ENCODE measurements around the gene ZNF850.

Gene ZNF850

GRCh38 chr19:36807029-36807428 is 34.4 kb upstream of the ZNF850 start:
- H3K9me3 ChIP-seq (ENCODE audit: control insufficient read depth, insufficient read depth, low read length): peaks cover 4% of the 10 kb centered on the region; the same call in 1 of the 2 replicates
- H3K27ac ChIP-seq (ENCODE audit: low read depth, low read length): no peak overlapping the region
- no peaks in the 10 kb centered on the region for H3K79me2 ChIP-seq (ENCODE audit: control insufficient read depth, low read length)
- H3K4me1 ChIP-seq (ENCODE audit: control insufficient read depth, low read length): no peaks in the 10 kb centered on the region
- H3K4me2 ChIP-seq (ENCODE audit: low read length): no peak overlapping the region
- H3K9me2 ChIP-seq (replicated peaks; ENCODE audit: control insufficient read depth, low read length): no peaks in the 10 kb centered on the region
- no peaks in the 10 kb centered on the region for H3K27me3 ChIP-seq (ENCODE audit: control insufficient read depth, low read length)
- no peaks in the 10 kb centered on the region for H3K36me3 ChIP-seq (ENCODE audit: control insufficient read depth, low read length)
- no peaks in the 10 kb centered on the region for H3F3A ChIP-seq (ENCODE audit: control insufficient read depth, insufficient read depth)
- TF ChIP-seq EZH2phosphoT487 (IDR thresholded peaks at IDR 0.05; ENCODE audit: borderline replicate concordance, low read length) (no peak), CTCF (IDR thresholded peaks at IDR 0.05; ENCODE audit: low read depth, low read length, poor library complexity, severe bottlenecking) (no peak)
- no peaks in the 10 kb centered on the region for H4K20me1 ChIP-seq (ENCODE audit: control insufficient read depth, insufficient read depth, low read depth, low read length)
- no peak overlapping the region for H3K4me3 ChIP-seq (ENCODE audit: low read length)

- no peak overlapping the region for H3K4me3 ChIP-seq (ENCODE audit: low read length)
- H3K27me3 ChIP-seq (ENCODE audit: control insufficient read depth, low read length): no peaks in the 10 kb centered on the region
- H3K4me2 ChIP-seq (ENCODE audit: low read length): no peak overlapping the region
- no peaks in the 10 kb centered on the region for H4K20me1 ChIP-seq (ENCODE audit: control insufficient read depth, insufficient read depth, low read depth, low read length)
- TF ChIP-seq EZH2phosphoT487 (IDR thresholded peaks at IDR 0.05; ENCODE audit: borderline replicate concordance, low read length) (no peak), CTCF (IDR thresholded peaks at IDR 0.05; ENCODE audit: low read depth, low read length, poor library complexity, severe bottlenecking) (no peak)
- no peaks in the 10 kb centered on the region for H3K9me2 ChIP-seq (replicated peaks; ENCODE audit: control insufficient read depth, low read length)
- H3K4me1 ChIP-seq (ENCODE audit: control insufficient read depth, low read length): no peaks in the 10 kb centered on the region
- peaks cover 4% of the 10 kb centered on the region; the same call in 1 of the 2 replicates for H3K9me3 ChIP-seq (ENCODE audit: control insufficient read depth, insufficient read depth, low read length)
- H3K27ac ChIP-seq (ENCODE audit: low read depth, low read length): no peak overlapping the region
- no peaks in the 10 kb centered on the region for H3F3A ChIP-seq (ENCODE audit: control insufficient read depth, insufficient read depth)
- no peaks in the 10 kb centered on the region for H3K36me3 ChIP-seq (ENCODE audit: control insufficient read depth, low read length)
- H3K79me2 ChIP-seq (ENCODE audit: control insufficient read depth, low read length): no peaks in the 10 kb centered on the region
Observed at GRCh38 chr19:36805364-36805763, 32.8 kb upstream of the ZNF850 start.

- no peak for TF ChIP-seq CTCF (IDR thresholded peaks at IDR 0.05; ENCODE audit: low read depth, low read length, poor library complexity, severe bottlenecking)
- no peaks in the 10 kb centered on the region for H3K27me3 ChIP-seq (ENCODE audit: control insufficient read depth, low read length)
- H3K9me3 ChIP-seq (ENCODE audit: control insufficient read depth, insufficient read depth, low read length): peaks cover 32% of the 10 kb centered on the region; the same call in 1 of the 2 replicates
- H3K27ac ChIP-seq (ENCODE audit: low read depth, low read length): peak overlapping the region; percentile 16; the same call in 1 of the 2 replicates
- no peaks in the 10 kb centered on the region for H3F3A ChIP-seq (ENCODE audit: control insufficient read depth, insufficient read depth)
- H3K9me2 ChIP-seq (replicated peaks; ENCODE audit: control insufficient read depth, low read length): no peaks in the 10 kb centered on the region
- H3K4me2 ChIP-seq (ENCODE audit: low read length): peak overlapping the region; percentile 67
- 0 out of 2 replicates have a peak, but pooled peaks cover 2% of the 10 kb centered on the region for H3K4me1 ChIP-seq (ENCODE audit: control insufficient read depth, low read length)
- no peaks in the 10 kb centered on the region for H4K20me1 ChIP-seq (ENCODE audit: control insufficient read depth, insufficient read depth, low read depth, low read length)
- no peaks in the 10 kb centered on the region for H3K36me3 ChIP-seq (ENCODE audit: control insufficient read depth, low read length)
- peak overlapping the region; percentile 81 for H3K4me3 ChIP-seq (ENCODE audit: low read length)
- H3K79me2 ChIP-seq (ENCODE audit: control insufficient read depth, low read length): no peaks in the 10 kb centered on the region
Observed at GRCh38 chr19:36797786-36798108, 25.1 kb upstream of the ZNF850 start.

- peak overlapping the region; percentile 67; the same call in 1 of the 2 replicates for H3K4me2 ChIP-seq (ENCODE audit: low read length)
- peaks cover 36% of the 10 kb centered on the region; the same call in 1 of the 2 replicates for H3K9me3 ChIP-seq (ENCODE audit: control insufficient read depth, insufficient read depth, low read length)
Observed at GRCh38 chr19:36796714-36796992, 24.0 kb upstream of the ZNF850 start.

More at GRCh38 chr19:36796714-36796992, 24.0 kb upstream of the ZNF850 start:
- Histone ChIP-seq H3K4me3 (ENCODE audit: low read length) (peak overlapping the region; percentile 81), H3K79me2 (ENCODE audit: control insufficient read depth, low read length) (no peaks in the 10 kb centered on the region), H3K9me2 (replicated peaks; ENCODE audit: control insufficient read depth, low read length) (no peaks in the 10 kb centered on the region), H3K27ac (ENCODE audit: low read depth, low read length) (no peak overlapping the region), H3F3A (ENCODE audit: control insufficient read depth, insufficient read depth) (no peaks in the 10 kb centered on the region), H3K4me1 (ENCODE audit: control insufficient read depth, low read length) (0 out of 2 replicates have a peak, but pooled peaks cover 2% of the 10 kb centered on the region), H3K27me3 (ENCODE audit: control insufficient read depth, low read length) (no peaks in the 10 kb centered on the region), H3K36me3 (ENCODE audit: control insufficient read depth, low read length) (no peaks in the 10 kb centered on the region), H4K20me1 (ENCODE audit: control insufficient read depth, insufficient read depth, low read depth, low read length) (no peaks in the 10 kb centered on the region)
- TF ChIP-seq EZH2phosphoT487 (IDR thresholded peaks at IDR 0.05; ENCODE audit: borderline replicate concordance, low read length): no peak
- no peak for TF ChIP-seq CTCF (IDR thresholded peaks at IDR 0.05; ENCODE audit: low read depth, low read length, poor library complexity, severe bottlenecking)
